GM12864 (cell line): ENCODE measurements around the gene DFFB.

Experiments
- DNase-seq: peaks from one replicate; pipeline ENCODE4 v3.0.0-alpha.2; 2011; ENCODE audit warnings: low read depth
- H3K4me3 ChIP-seq: 2 replicates; pipeline ENCODE4 v1.5.1; 2011; ENCODE audit warnings: mild to moderate bottlenecking, low read depth, low read length, control low read depth
- CTCF ChIP-seq: IDR thresholded peaks from 2 replicates; pipeline ENCODE4 v1.5.1; 2011; ENCODE audit warnings: low read depth, mild to moderate bottlenecking, moderate library complexity, low read length, control low read depth, inconsistent platforms; ENCODE audit errors: missing control alignments

The DFFB gene

GRCh38 chr1:3828391-3828790 is 28.9 kb upstream of the DFFB start:
- no peak for DNase-seq
- TF ChIP-seq CTCF = no peak
- H3K4me3 ChIP-seq = no peak overlapping the region

GRCh38 chr1:3831689-3832088 is 25.6 kb upstream of the DFFB start:
- H3K4me3 ChIP-seq = no peak overlapping the region
- TF ChIP-seq CTCF = no peak
- no peak for DNase-seq

- no peak for TF ChIP-seq CTCF
- DNase-seq = no peak
- H3K4me3 ChIP-seq = no peak overlapping the region
Observed at GRCh38 chr1:3834701-3835100, 22.6 kb upstream of the DFFB start.

GRCh38 chr1:3836421-3836820 is 20.9 kb upstream of the DFFB start:
- no peak overlapping the region for H3K4me3 ChIP-seq
- DNase-seq = no peak
- no peak for TF ChIP-seq CTCF

GRCh38 chr1:3837200-3837599 is 20.1 kb upstream of the DFFB start:
- no peak for TF ChIP-seq CTCF
- H3K4me3 ChIP-seq = no peak overlapping the region
- no peak for DNase-seq

GRCh38 chr1:3837685-3838084 is 19.6 kb upstream of the DFFB start:
- no peak for TF ChIP-seq CTCF
- no peak for DNase-seq
- H3K4me3 ChIP-seq = no peak overlapping the region

- H3K4me3 ChIP-seq = no peak overlapping the region
- no peak for DNase-seq
- TF ChIP-seq CTCF = no peak
Observed at GRCh38 chr1:3838788-3839187, 18.5 kb upstream of the DFFB start.
